Breast epithelium (tissue), 4 donors: Measurements from ENCODE around the gene NUP210L. TPM values are rescaled to one million over a fixed set of nuclear protein-coding genes. Genes with fewer than 3 reads are reported as not detected.

Experiments
- DNase-seq, 2 donors: peaks; one replicate each; pipeline ENCODE4 v3.0.0-alpha.2; 2019; ENCODE audit warnings: low spot score in 2 of 2
- H3K27ac ChIP-seq, 2 donors: fragments of 200-600 bp; sonication (generic) in 1 of 2; one replicate each; pipeline ENCODE4 v1.5.1; 2016 to 2019; ENCODE audit warnings: mild to moderate bottlenecking in 1 of 2
- H3K27me3 ChIP-seq, 2 donors: fragments of 200-600 bp; sonication (generic) in 1 of 2; one replicate each; pipeline versions ENCODE4 v1.5.1 to v1.6.0; 2017 to 2019; ENCODE audit warnings: control low read depth in 1 of 2, mild to moderate bottlenecking in 1 of 2
- H3K36me3 ChIP-seq: fragments of 200-600 bp; one replicate; pipeline ENCODE4 v1.5.1; 2019
- H3K4me1 ChIP-seq, 2 donors: fragments of 200-600 bp; sonication (generic); one replicate each; pipeline ENCODE4 v1.5.1; 2016 to 2019; ENCODE audit warnings: control low read depth in 1 of 2
- H3K4me3 ChIP-seq, 3 donors: fragments of 200-600 bp; sonication (generic); 1 replicate in 2 of 3; 2 replicates in 1 of 3; pipeline ENCODE4 v1.5.1; 2016 to 2019; ENCODE audit warnings: mild to moderate bottlenecking in 3 of 3, moderate library complexity in 2 of 3
- H3K9me3 ChIP-seq, 2 donors: fragments of 200-600 bp; sonication (generic) in 1 of 2; one replicate each; pipeline ENCODE4 v1.5.1; 2016 to 2019; ENCODE audit warnings: control low read depth in 1 of 2
- CTCF ChIP-seq, 3 donors: fragments of 450-650 bp; IDR thresholded peaks; one replicate each; pipeline ENCODE4 v1.5.1; 2016 to 2017; ENCODE audit warnings: antibody characterized with exemption in 3 of 3, mild to moderate bottlenecking in 3 of 3, moderate library complexity in 3 of 3
- POLR2A ChIP-seq: fragments of 450-650 bp; IDR thresholded peaks from one replicate; pipeline ENCODE4 v1.6.1; 2016; ENCODE audit warnings: antibody characterized with exemption, mild to moderate bottlenecking, moderate library complexity
- POLR2AphosphoS5 ChIP-seq, 3 donors: sonication (generic); formaldehyde crosslinking; IDR thresholded peaks; one replicate each; pipeline ENCODE4 v1.6.1; 2017; ENCODE audit warnings: antibody characterized with exemption in 3 of 3
- intact Hi-C: fragments of 100-400 bp; cut with DNase I; formaldehyde crosslinking; loops from one replicate; pipeline ENCODE4 v1.15.1; 2023; ENCODE audit warnings: low total_unique reads
- total RNA-seq, 3 donors: library from RNA; depleted of rRNA; stranded (reverse); fragments of >200 nt; gene quantifications; one replicate each; pipeline ENCODE4 v1.1.0, GENCODE V29; 2016

The NUP210L gene
- total RNA-seq, 3 donors from 2014 or later = under 0.01 TPM; not detected in 2

GRCh38 chr1:153977250-153978240 lies 177.3 kb downstream of the NUP210L start, which contains the start of gene JTB:
Gene JTB (minus strand): TSS chr1:153977674. CDS start chr1:153977252, 422 bp downstream.
- peak within 1 kb of the TSS; percentile 73 to 83 (median 81) for H3K4me3 ChIP-seq
- intact Hi-C loops = loop anchor here (10.0 kb wide), 1 partner anchor 183 kb away; no protein-coding TSS in a partner anchor
- no peaks in the 10 kb centered on the region for H3K36me3 ChIP-seq
- H3K27ac ChIP-seq = peak within 1 kb of the TSS; percentile 91 to 92
- H3K9me3 ChIP-seq = no peaks in the 10 kb centered on the region
- TF ChIP-seq CTCF (IDR thresholded peaks at IDR 0.05) = no peak
- peak; percentile 72 to 91 (median 80) for TF ChIP-seq POLR2AphosphoS5 (IDR thresholded peaks at IDR 0.05)
- TF ChIP-seq POLR2A = peak; percentile 89
- peaks cover 0 to 5% of the 10 kb centered on the region in 2 donors for H3K4me1 ChIP-seq
- peak; percentile 83 to 85 for DNase-seq
- H3K27me3 ChIP-seq = no peaks in the 10 kb centered on the region

GRCh38 chr1:153976819-153977249 lies 178.0 kb downstream of the NUP210L start:
- H3K27ac ChIP-seq = peak overlapping the region; percentile 91 to 92
- no peaks in the 10 kb centered on the region for H3K36me3 ChIP-seq
- peak overlapping the region; percentile 73 to 83 (median 81) for H3K4me3 ChIP-seq
- intact Hi-C loops = loop anchor here (10.0 kb wide), 1 partner anchor 182 kb away; no protein-coding TSS in a partner anchor
- peaks cover 0 to 5% of the 10 kb centered on the region in 2 donors for H3K4me1 ChIP-seq
- no peaks in the 10 kb centered on the region for H3K9me3 ChIP-seq
- DNase-seq = no peak
- no peaks in the 10 kb centered on the region for H3K27me3 ChIP-seq
- no peak for TF ChIP-seq POLR2AphosphoS5 (IDR thresholded peaks at IDR 0.05)
- TF ChIP-seq POLR2A = no peak
- no peak for TF ChIP-seq CTCF (IDR thresholded peaks at IDR 0.05)

GRCh38 chr1:153973525-153973924 lies 181.3 kb downstream of the NUP210L start:
- Histone ChIP-seq H3K36me3 (no peaks in the 10 kb centered on the region), H3K27ac (no peak overlapping the region), H3K9me3 (no peaks in the 10 kb centered on the region), H3K4me1 (peaks cover 5 to 8% of the 10 kb centered on the region in 2 donors), H3K27me3 (no peaks in the 10 kb centered on the region), H3K4me3 (no peak overlapping the region)
- DNase-seq = no peak
- TF ChIP-seq CTCF (IDR thresholded peaks at IDR 0.05) (no peak), POLR2AphosphoS5 (IDR thresholded peaks at IDR 0.05) (no peak), POLR2A (no peak)
- intact Hi-C loops = loop anchor here (10.0 kb wide), 1 partner anchor 179 kb away; no protein-coding TSS in a partner anchor

GRCh38 chr1:153973071-153973470 lies 181.8 kb downstream of the NUP210L start:
- intact Hi-C loops = loop anchor here (10.0 kb wide), 1 partner anchor 178 kb away; no protein-coding TSS in a partner anchor
- DNase-seq = no peak

More at GRCh38 chr1:153973071-153973470, 181.8 kb downstream of the NUP210L start:
- no peak for TF ChIP-seq POLR2AphosphoS5 (IDR thresholded peaks at IDR 0.05)
- TF ChIP-seq CTCF (IDR thresholded peaks at IDR 0.05) = no peak
- TF ChIP-seq POLR2A = no peak
- no peaks in the 10 kb centered on the region for H3K36me3 ChIP-seq
- H3K9me3 ChIP-seq = no peaks in the 10 kb centered on the region
- no peak overlapping the region for H3K27ac ChIP-seq
- no peak overlapping the region for H3K4me3 ChIP-seq
- H3K4me1 ChIP-seq = peaks cover 5 to 10% of the 10 kb centered on the region in 2 donors
- H3K27me3 ChIP-seq = no peaks in the 10 kb centered on the region
